OCI-LY1 (cell line): ENCODE data around the gene MCTP1.

Experiments
- CTCF ChIP-seq: fragments of 200-600 bp; sonication (generic), shearing (Covaris generic); IDR thresholded peaks from 2 replicates; pipeline ENCODE4 v1.5.1; 2017; ENCODE audit warnings: mild to moderate bottlenecking, antibody characterized with exemption, low read length, moderate library complexity, mixed read lengths
- EZH2 ChIP-seq: fragments of 200-600 bp; sonication (generic), shearing (Covaris generic); IDR thresholded peaks from 2 replicates; pipeline ENCODE4 v1.8.0; 2017; ENCODE audit warnings: borderline replicate concordance, mixed run types, mild to moderate bottlenecking, antibody characterized with exemption, low read length, moderate library complexity, mixed read lengths

GRCh38 chr5:95238560-95239325, 46.2 kb downstream of the MCTP1 start:
- TF ChIP-seq CTCF (peak; percentile 41), EZH2 (no peak)
